CMK (cell line): ENCODE data around the gene RHBDL1.
A peak's percentile ranks its signal among the peaks of the same experiment; 100 is the strongest.

Experiments
- DNase-seq: peaks from one replicate; pipeline ENCODE4 v3.0.0-alpha.2; 2010; ENCODE audit warnings: low read depth

The RHBDL1 gene

GRCh38 chr16:674214-674881, 1.1 kb upstream of the RHBDL1 start:
- no peak for DNase-seq

GRCh38 chr16:675884-676564, 553 bp downstream of the RHBDL1 start:
- DNase-seq: no peak

GRCh38 chr16:676565-676902, 1.1 kb downstream of the RHBDL1 start:
- no peak for DNase-seq

GRCh38 chr16:676913-677312, 1.4 kb downstream of the RHBDL1 start:
- no peak for DNase-seq

- DNase-seq: no peak
Observed at GRCh38 chr16:677316-678190, 2.1 kb downstream of the RHBDL1 start.

- DNase-seq: no peak
Observed at GRCh38 chr16:678209-678857, 2.9 kb downstream of the RHBDL1 start.

DNA sequence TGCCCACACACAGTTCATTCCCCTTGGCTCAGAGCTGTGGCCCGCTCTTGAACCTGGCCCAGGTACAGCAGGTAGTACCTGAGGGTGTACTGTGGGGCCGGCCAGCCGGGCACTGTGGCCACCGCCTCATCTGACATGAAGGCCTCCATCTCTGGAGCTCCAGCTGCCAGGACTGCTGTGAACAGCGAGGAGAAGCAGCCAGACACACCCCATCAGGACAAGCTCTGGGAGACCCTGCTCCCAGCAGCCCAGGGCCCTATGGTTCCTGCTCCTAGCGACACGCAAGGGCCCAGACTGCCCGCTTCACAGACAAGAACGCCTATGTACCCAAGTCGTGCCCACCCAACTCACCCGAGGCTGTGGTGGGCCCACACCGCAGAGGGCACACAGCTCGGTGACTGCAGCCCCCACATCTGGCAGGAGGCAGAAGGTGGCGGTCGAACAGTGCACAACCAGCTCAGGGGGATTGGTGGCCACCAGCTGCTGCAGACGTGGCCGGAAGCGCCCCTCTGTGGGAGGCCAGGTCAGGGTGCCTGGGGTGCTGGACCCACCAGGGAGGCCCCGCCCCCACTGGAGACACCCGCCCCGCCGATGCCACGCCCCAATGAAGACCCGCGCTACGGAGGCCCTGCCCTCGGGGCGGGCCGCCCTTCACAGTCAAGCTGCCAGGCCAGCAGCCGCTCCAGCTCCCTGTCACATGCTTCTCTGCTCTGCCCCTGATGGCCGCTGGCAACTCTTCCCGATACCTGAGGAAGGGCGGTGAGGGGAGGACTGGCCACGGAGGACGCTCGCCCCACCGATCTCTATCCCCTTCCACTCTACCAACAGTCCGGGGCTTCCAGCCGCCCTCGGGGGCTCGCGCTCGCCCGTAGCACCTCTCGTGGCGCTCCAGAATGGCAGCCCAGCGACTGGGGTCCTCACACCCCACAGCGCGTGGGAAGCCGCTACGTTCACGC, 3.7 kb downstream of the RHBDL1 start:
- DNase-seq: peak; percentile 67

DNA sequence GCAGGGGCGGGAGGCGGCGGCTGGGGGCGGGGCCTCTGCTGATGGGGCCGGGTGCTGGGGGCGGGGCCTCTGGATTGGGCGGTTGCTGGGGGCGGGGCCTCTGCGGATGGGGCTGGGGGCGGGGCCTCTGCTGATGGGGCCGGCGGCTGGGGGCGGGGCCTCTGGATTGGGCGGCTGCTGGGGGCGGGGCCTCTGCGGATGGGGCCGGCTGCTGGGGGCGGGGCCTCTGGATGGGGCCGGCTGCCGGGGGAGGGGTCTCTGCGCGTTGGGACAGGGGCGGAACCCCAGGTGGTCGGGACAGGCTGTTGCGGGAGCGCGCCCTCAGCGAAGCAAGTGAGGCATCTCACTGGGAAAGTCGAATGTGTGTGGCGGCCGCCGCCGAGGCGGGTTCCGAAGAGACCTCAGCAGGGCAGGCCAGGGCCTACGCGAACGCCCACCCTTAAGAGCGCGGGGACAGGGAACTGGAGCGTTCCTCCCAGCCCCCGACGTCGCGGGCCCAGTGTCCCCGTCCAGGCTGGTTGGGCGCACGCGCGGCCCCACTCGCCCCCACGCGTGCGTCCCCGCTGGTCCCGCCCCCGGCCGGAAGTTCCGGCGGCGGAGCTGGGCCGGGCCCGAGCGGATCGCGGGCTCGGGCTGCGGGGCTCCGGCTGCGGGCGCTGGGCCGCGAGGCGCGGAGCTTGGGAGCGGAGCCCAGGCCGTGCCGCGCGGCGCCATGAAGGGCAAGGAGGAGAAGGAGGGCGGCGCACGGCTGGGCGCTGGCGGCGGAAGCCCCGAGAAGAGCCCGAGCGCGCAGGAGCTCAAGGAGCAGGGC, 4.5 kb downstream of the RHBDL1 start, which contains the start of gene STUB1:
Gene STUB1, plus strand, starts transcription at position 597 of the 811 bp plus-strand sequence. Its CDS starts 116 bp downstream, at position 713.
- DNase-seq: no peak

DNA sequence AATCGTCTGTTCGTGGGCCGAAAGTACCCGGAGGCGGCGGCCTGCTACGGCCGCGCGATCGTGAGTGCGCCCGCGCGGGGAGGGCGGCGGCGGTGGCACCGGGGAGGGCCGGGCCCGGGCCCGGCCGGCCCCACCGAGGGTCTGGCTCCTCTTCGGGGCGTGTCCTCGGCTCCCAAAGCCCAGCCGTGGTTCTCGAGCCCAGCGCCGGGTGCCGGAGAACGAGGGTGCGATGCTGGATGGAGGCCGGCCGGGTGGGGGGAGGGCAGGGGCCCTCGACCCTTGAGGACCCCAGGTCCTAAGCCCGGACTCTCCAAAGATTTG, 5.1 kb downstream of the RHBDL1 start:
- no peak for DNase-seq

GRCh38 chr16:680967-681745, 5.7 kb downstream of the RHBDL1 start:
- DNase-seq: no peak

- DNase-seq: no peak
Observed at GRCh38 chr16:681746-682427, 6.4 kb downstream of the RHBDL1 start.

GRCh38 chr16:682493-683395, 7.3 kb downstream of the RHBDL1 start:
- no peak for DNase-seq

DNA sequence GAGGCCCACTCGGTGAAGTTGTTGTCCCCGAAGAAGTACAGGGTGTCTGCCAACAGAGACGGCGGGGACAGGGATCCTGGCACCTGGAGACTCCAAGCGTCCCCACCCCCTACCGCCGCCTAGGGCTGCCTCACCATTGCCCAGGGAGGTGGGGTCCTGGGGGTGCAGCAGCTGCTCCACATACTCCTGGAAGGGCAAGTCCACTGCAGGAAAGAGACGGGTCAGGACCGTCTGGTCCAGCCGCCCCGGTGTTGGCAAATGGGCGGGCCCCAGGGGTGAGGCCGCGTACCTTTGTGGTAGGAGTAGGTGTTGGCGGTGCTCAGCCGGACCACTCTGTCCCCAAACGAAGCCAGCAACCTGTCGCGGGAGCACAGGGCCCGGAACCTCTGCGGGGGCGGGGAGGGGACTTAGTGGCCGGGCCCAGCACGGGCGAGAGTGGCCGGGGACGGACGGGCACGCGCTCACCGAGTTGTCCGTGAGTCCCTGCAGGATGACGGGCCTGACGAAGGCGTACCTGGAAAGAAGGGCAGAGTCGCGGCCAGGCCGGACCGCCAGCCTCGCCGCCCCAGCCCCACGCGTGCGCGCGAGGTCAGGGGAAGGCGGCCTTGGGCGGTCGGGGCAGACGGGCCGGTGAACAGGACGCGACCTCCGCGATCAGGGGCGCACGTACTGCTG, 8.1 kb downstream of the RHBDL1 start:
- DNase-seq: no peak

DNA sequence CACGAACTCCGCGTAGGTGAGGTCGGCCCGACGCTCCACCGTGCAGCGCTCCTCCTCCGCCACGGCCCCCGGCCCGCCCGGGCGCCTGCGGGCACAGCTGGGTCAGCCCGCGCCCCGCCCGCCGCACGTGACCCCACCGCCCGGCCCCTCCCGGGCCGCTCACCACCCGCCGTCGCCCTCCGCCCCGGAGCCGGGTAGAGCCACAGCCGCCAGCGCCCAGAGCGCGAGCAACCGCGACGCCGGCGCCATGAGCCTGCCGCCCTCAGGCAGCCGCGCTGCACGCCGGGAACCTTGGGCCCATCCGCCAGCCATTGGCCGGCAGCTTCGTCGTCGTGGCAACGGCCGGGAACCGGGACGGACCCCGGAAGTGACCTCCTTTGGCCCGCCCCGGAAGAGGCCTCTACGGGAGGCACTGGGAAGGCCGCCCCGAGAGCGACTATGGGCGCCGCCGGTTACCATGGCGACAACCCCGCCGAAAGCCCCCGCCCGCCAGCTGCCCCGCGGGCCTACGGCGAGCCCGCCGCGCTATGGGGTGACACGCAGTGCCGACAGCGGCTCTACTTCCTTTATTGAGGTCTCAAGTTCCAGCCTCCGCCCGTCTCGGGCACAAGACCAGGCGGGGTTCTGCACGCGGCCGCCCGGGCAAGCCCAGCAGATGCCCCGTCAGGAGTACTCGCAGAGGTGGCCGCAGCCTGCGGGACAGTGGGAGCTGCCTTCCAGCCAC, 8.8 kb downstream of the RHBDL1 start, which contains the start of gene JMJD8:
Gene JMJD8, minus strand, starts transcription at position 264 of the 724 bp plus-strand sequence. Its CDS starts 15 bp downstream, at position 249.
- DNase-seq: peak; percentile 77

- no peak for DNase-seq
Observed at GRCh38 chr16:684961-685696, 9.7 kb downstream of the RHBDL1 start.

DNA sequence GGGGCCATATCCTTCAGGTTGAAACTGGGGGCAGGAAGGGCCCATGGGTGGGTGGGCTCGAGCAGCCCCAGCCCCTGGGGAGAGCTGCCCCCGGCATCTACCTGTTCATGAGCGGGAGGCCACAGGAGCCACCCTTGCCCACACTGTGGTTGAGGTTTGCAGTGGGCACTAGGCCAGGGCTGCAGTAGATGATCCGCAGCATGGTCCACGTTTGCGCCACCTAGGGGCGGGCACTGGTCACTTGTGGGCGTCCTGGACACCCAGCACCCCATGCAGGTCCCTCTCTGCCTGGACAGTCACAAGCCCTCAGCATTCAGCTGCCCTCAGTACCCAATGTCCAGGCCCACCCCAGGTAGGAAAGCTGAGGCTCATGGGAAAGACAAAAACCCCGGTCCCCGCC, 10.5 kb downstream of the RHBDL1 start:
- DNase-seq: no peak
